Large intestine (tissue), 3 donors: ENCODE results near the gene FBN1. TPM values are rescaled to one million over a fixed set of nuclear protein-coding genes. Genes with fewer than 3 reads are reported as not detected.

Source experiments
- DNase-seq, 2 donors: peaks; one replicate each; pipeline versions ENCODE4 v3.0.0 to v3.0.0-alpha.2; 2013
- H3K27ac ChIP-seq: one replicate; pipeline ENCODE4 v1.5.1; 2013; ENCODE audit warnings: low read length
- H3K27me3 ChIP-seq: 2 replicates; pipeline ENCODE4 v1.6.1; 2013; ENCODE audit warnings: low read length; ENCODE audit not compliant: control insufficient read depth, insufficient read depth
- H3K36me3 ChIP-seq: 2 replicates; pipeline ENCODE4 v1.6.1; 2013; ENCODE audit warnings: low read length; ENCODE audit not compliant: control insufficient read depth, insufficient read depth
- H3K4me1 ChIP-seq: one replicate; pipeline ENCODE4 v1.6.1; 2013; ENCODE audit warnings: low read length; ENCODE audit not compliant: control insufficient read depth, insufficient read depth
- H3K4me3 ChIP-seq: one replicate; pipeline ENCODE4 v1.5.1; 2013; ENCODE audit warnings: low read length
- H3K9me3 ChIP-seq: one replicate; pipeline ENCODE4 v1.6.1; 2013; ENCODE audit warnings: mild to moderate bottlenecking, low read depth, low read length, moderate library complexity; ENCODE audit not compliant: control insufficient read depth
- WGBS: methylation state at CpG from one replicate; pipeline ENCODE4 v1.1.5; 2013; ENCODE audit warnings: low lambda C conversion rate; ENCODE audit not compliant: insufficient coverage; 5-methylcytosine and 5-hydroxymethylcytosine counted together
- polyA plus RNA-seq: library from polyadenylated mRNA; unstranded; fragments of 120-200 nt; gene quantifications from one replicate; pipeline ENCODE4 v1.2.1, GENCODE V29; 2013

FBN1 gene
- polyA plus RNA-seq, 1 donor = 49.6 TPM

DNA sequence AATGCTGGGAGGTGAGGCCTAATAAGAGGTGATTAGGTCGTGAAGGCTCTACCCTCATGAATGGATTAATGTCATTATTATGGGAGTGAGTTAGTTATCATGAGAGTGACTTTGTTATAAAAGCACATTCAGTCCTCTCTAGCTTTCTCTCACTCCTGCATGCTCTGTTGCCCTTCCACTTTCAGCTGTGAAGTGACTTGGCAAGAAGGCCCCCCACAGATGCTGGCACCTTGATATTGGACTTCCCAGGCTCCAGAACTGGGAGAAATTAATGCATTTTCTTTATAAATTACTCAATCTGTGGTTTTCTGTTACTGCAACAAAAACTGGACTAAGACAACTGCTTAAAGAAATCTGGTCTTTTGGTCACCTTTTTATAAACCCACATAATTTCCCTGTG, 144.3 kb downstream of the FBN1 start:
- Histone ChIP-seq H3K36me3 (peaks cover 9% of the 10 kb centered on the region), H3K27ac (no peak overlapping the region), H3K4me1 (no peaks in the 10 kb centered on the region), H3K4me3 (no peak overlapping the region), H3K27me3 (no peaks in the 10 kb centered on the region), H3K9me3 (no peaks in the 10 kb centered on the region)
- no CpG with 5 or more reads among the region's 1 CpG for WGBS
- no peak for DNase-seq

DNA sequence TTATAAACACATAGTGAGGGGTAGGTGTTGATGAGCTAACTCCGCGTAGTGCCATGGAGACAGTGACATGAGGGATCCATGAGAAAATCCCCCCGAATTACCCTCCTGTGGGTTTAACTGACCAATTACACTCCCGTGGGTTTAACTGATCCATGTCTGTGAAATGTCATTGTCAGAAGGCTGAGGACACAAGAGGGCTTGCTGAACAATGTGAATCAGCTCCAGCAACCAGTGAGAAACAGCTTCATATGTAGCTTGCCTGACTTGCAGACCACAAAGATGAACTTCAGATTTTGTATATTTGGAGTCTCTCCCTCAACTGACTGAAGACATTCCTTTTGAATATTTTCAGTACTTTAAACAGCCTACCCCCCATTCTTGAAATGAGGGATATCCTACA, 144.9 kb downstream of the FBN1 start:
- Histone ChIP-seq H3K9me3 (no peaks in the 10 kb centered on the region), H3K36me3 (peaks cover 9% of the 10 kb centered on the region), H3K4me1 (no peaks in the 10 kb centered on the region), H3K4me3 (no peak overlapping the region), H3K27me3 (no peaks in the 10 kb centered on the region), H3K27ac (no peak overlapping the region)
- no peak for DNase-seq
- 80% methylated on average over 1 of the region's 4 CpGs for WGBS

DNA sequence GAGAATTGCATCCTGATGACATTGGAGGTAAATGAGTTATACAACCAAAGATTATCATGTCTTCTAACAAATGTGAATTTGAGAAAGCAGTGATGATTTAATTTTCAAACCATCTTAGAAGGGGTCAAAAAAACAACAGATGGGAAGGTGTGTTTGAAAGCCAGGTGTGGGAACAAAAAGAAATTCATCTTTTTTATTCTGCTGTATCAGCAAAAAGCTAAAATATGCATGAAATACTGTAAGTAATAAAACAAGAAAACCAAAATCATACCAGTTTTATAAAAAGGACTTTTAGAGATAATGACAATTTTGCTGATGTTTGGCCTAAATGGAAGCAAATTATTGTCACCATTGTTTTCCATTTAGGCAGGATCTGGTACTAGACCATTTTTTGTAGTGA, 145.5 kb downstream of the FBN1 start:
- DNase-seq = no peak
- Histone ChIP-seq H3K4me1 (no peaks in the 10 kb centered on the region), H3K36me3 (peaks cover 7% of the 10 kb centered on the region), H3K27me3 (no peaks in the 10 kb centered on the region), H3K4me3 (no peak overlapping the region), H3K27ac (no peak overlapping the region), H3K9me3 (no peaks in the 10 kb centered on the region)

DNA sequence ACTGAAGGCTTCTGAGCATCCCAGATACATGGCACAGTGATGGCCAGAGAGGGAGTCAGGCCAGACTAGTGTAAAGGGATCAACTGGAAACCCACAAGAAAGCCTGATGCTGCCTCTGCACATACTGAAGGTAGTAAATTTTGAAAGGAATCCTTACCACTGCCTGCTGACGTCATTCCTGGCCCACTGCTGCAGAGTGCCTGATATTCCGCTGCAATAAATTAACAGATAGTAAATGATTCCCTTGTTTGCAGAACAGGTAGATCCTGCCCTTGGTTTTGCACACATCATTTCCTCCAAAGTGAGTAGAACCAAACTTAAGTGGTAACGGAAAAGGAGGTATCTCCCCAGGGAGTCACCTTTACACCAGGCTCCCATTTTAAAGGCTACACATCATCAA, 146.7 kb downstream of the FBN1 start:
- Histone ChIP-seq H3K9me3 (no peaks in the 10 kb centered on the region), H3K4me3 (no peak overlapping the region), H3K27me3 (no peaks in the 10 kb centered on the region), H3K27ac (no peak overlapping the region), H3K36me3 (peaks cover 5% of the 10 kb centered on the region), H3K4me1 (no peaks in the 10 kb centered on the region)
- no peak for DNase-seq
- WGBS = no CpG with 5 or more reads among the region's 3 CpGs

DNA sequence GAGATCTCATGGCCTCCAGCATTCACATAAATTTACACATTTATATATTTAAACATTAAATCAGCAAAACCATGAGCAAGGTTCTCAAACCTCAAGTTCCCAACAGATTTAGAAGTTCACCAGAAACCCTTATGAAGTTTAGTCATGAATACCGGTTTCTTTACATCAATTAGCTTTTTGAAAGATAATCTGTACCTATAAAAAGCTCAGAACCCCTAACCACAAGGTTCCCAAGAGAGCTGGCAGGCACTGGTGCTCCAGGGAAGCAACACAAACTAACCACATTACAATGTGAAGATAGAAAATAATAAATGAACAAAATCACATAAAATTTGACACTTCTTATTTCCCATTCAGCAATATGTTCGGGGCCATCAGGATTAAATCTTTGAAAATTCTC, 150.9 kb downstream of the FBN1 start:
- H3K4me1 ChIP-seq = no peaks in the 10 kb centered on the region
- DNase-seq = no peak
- no peak overlapping the region for H3K4me3 ChIP-seq
- no peaks in the 10 kb centered on the region for H3K9me3 ChIP-seq
- 100% methylated on average over 2 of the region's 2 CpGs for WGBS
- peaks cover 16% of the 10 kb centered on the region for H3K36me3 ChIP-seq
- H3K27ac ChIP-seq = no peak overlapping the region
- no peaks in the 10 kb centered on the region for H3K27me3 ChIP-seq

DNA sequence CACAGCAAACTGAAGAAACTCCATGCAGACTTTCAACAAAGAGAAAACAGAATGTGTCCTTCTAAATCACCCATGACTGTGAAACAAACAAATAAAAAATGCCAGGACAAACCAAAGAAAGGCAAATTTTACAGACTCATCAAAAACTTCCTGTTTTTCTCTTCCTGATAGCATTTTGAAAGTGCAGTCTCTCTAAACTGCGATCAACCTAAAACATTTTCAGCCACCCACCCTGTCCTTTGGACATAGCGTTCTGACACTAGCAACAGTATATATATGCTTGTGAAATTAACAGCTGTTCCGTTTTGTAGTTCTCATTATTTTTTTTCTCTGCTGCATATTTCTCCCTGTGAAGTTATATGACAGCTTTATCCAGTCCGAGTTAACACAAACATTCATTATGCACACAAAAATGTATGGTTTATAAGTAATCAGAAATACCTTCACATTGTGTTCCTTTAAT, 151.7 kb downstream of the FBN1 start:
- WGBS = 92% methylated on average over 4 of the region's 4 CpGs
- DNase-seq = no peak
- Histone ChIP-seq H3K36me3 (peaks cover 17% of the 10 kb centered on the region), H3K27ac (no peak overlapping the region), H3K9me3 (no peaks in the 10 kb centered on the region), H3K4me3 (no peak overlapping the region), H3K4me1 (no peaks in the 10 kb centered on the region), H3K27me3 (no peaks in the 10 kb centered on the region)

DNA sequence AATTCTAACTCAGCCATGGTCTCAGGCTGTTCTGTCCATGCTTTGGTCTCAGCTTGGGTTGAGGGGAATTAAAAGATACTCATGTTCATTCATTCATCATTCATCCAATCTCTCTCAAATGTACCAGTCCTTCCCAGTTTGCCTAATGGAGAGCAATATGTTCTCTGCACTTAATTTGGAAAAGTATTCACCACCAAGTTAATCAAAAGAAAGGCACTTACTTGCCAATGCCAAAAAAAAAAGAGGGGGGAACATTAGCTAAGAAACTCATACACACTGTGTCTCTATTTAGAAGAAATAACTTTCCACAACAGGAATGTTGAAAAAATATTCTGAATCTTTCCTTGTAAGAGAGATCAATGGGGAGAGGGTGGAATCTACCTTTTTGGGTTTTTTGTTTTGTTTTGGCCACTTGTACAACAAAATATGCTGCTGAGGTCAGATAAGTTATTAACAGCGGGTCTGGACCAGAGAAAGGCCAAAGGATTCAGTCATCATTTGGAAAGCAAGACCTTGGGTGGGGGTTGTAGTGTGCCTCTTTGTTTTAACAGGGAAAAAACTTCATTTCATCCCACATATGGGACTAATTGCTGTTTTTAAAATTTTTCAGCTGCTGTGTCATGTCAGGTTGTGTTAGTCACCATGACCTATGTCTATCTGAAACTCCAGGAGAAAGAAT, 152.3 kb downstream of the FBN1 start:
- no CpG with 5 or more reads among the region's 1 CpG for WGBS
- Histone ChIP-seq H3K4me3 (no peak overlapping the region), H3K27me3 (no peaks in the 10 kb centered on the region), H3K9me3 (no peaks in the 10 kb centered on the region), H3K27ac (no peak overlapping the region), H3K4me1 (no peaks in the 10 kb centered on the region), H3K36me3 (peaks cover 18% of the 10 kb centered on the region)
- DNase-seq = no peak

DNA sequence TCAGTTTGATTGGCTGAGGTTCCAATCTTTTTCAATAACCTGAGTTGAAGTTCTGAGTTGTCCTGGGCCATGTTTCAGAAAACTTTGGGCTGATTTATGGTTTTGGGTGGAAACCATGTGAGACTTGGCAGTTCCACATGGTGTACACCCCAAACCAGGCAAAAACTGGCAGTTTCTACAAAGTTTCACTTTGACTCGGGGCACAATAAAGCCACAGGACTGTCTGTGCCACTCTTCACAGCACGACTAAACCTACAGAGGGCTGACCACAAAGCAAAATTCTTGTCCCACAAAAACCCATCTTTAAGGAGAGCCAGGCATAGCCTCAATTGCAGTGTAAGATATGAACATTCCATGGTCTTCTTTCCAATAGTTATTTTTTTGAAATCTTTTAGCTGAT, 159.3 kb downstream of the FBN1 start:
- DNase-seq = no peak
- WGBS = no CpG with 5 or more reads among the region's 2 CpGs
- Histone ChIP-seq H3K4me3 (no peak overlapping the region), H3K9me3 (no peaks in the 10 kb centered on the region), H3K4me1 (no peaks in the 10 kb centered on the region), H3K27me3 (no peaks in the 10 kb centered on the region), H3K36me3 (peaks cover 29% of the 10 kb centered on the region), H3K27ac (no peak overlapping the region)

DNA sequence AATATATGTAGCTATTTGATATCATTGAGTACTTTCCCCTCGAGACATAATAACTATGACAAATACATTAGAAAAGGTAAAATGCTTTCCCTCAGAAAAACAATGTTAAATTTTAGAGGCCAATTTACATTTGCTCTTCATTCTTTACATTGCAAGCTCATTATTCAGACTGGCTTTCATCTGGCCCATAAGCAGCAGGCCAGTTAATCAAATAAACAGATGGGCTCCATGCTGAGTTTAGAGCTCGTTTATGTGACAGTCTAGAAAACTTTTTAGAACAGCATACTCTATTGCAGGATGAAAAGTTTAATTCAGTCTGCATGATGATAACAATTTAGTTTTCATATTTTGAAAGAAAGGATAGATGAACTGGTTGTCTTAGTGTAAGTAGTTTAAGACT, 163.7 kb downstream of the FBN1 start:
- Histone ChIP-seq H3K36me3 (peaks cover 9% of the 10 kb centered on the region), H3K27ac (no peak overlapping the region), H3K4me1 (no peaks in the 10 kb centered on the region), H3K9me3 (no peaks in the 10 kb centered on the region), H3K4me3 (no peak overlapping the region), H3K27me3 (no peaks in the 10 kb centered on the region)
- 90% methylated on average over 2 of the region's 2 CpGs for WGBS
- DNase-seq = no peak

DNA sequence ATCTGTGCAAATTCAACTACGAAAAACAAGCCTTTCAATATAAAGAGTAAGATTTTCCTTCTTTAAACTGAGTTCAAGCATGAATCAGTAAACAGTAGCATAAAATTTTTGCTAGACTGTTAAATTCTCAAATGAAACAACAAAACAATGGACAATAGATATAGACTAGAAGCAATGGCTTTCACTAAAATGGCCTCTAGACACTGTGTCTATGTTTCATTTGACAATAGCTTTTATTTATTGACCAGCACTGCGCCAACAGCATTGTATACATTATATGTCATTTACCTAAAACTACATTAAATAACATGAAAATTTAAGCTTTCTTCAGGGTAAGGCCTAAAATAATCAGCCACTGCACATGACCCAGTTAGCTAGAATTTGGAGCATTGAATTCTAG, 165.8 kb downstream of the FBN1 start:
- H3K27ac ChIP-seq = no peak overlapping the region
- peaks cover 8% of the 10 kb centered on the region for H3K36me3 ChIP-seq
- no peaks in the 10 kb centered on the region for H3K4me1 ChIP-seq
- no peaks in the 10 kb centered on the region for H3K27me3 ChIP-seq
- no peak for DNase-seq
- WGBS = no CpG with 5 or more reads among the region's 2 CpGs
- H3K4me3 ChIP-seq = no peak overlapping the region
- no peaks in the 10 kb centered on the region for H3K9me3 ChIP-seq

DNA sequence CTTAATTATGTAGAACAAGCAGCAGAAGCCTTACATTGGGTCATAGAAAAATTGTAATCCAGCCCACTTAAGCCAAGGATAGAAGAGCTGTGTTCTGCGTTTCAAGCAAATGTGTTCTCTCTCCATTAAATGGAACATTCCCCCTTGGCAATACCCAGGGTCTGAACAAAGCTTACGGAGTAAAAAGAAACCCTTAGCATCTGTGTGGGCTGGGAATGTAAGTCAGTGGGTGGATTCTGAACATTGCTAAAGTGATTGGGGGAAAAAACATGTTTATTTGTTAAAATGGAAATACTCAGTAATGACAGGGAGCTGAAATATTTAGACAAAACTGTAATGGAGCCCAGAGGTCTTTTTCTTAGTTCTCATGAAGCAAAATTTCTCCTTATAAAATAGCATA, 166.9 kb downstream of the FBN1 start:
- no peak for DNase-seq
- no CpG with 5 or more reads among the region's 2 CpGs for WGBS
- Histone ChIP-seq H3K27me3 (no peaks in the 10 kb centered on the region), H3K36me3 (peaks cover 4% of the 10 kb centered on the region), H3K9me3 (no peaks in the 10 kb centered on the region), H3K27ac (no peak overlapping the region), H3K4me3 (no peak overlapping the region), H3K4me1 (no peaks in the 10 kb centered on the region)
